Parietal lobe (tissue), 1 donor: ENCODE results near the gene CBR3. TPM values are rescaled to one million over a fixed set of nuclear protein-coding genes. Genes with fewer than 3 reads are reported as not detected.

Source experiments
- total RNA-seq: library from RNA; depleted of rRNA; stranded (reverse); fragments of >200 nt; gene quantifications from one replicate; pipeline ENCODE4 v1.2.3, GENCODE V29; 2014

CBR3 gene
- 2.8 TPM for total RNA-seq

DNA sequence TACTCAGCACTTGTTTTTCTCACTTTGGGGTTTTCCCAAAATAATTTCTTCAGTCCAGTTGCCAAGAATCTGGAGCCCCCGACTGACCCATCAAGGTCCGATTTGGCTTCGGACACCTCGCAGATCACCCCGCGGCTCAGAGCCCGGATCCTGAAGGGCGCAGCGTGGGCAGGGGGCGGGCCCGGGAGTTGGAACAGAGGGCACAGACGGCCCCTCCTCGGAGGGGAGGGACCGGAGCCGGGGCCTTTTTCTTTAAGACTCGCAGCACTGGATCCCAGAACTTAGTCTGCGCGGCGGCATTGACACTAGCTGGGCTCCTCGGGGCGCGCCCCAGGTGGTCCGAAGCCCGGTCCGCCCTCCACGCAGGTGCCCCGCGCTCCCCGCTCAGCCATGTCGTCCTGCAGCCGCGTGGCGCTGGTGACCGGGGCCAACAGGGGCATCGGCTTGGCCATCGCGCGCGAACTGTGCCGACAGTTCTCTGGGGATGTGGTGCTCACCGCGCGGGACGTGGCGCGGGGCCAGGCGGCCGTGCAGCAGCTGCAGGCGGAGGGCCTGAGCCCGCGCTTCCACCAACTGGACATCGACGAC, at the start of gene CBR3:
TSS of gene CBR3 (plus strand) at position 277 of the 588 bp plus-strand sequence. CDS start at position 391, 114 bp downstream.

DNA sequence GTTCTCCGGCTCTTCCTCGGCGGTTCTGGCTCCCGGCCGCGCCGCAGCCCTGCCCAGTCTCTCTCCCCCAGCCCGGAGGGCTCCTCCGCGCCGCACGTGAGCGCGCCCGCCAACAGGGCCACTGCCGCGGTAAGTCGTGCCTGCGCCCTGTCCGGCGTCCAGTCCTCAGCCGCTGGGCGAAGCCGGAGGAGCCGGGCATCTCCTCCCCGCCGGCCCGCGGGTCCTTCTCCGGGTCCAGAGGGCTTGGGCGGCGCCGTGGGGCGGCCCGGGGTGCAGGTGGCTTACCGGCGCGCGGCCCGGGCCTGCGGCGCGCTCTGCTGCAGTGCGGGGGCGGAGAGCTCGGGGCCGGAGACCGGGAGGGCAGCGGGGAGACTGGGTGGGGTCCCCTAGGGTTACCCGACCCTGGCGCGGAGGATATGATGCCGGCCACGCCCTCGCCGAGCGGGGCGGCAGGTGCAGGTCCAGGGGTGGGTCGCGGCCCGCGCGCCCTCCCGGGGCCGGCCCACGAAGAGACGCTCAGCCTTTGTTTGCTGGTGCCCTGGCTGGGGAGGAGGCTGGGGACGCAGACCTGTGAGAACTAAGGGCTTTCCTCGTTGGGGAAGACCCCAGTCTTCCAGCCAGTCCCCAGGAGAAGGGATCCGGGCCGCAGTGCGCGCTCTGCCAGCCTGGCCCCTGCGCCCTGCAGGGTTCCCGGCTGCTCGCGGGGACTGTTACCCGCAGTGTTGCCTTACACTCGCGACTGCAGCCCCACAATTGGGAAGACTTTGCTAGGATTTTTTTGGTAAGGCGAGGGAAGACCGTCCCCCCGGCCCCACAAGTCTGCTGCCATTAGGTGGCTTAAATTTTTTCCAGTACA, 22.2 kb downstream of the CBR3 start, which contains the start of gene DOP1B:
TSS of gene DOP1B (plus strand) at position 10 of the 856 bp plus-strand sequence. CDS start 7,910 bp downstream, outside the sequence.

Other genes with a start within 250 kb of the CBR3 start
- 39.1 TPM for gene SETD4, start 74.6 kb upstream of the CBR3 start, total RNA-seq
- gene CBR1, start 65.1 kb upstream of the CBR3 start, total RNA-seq = 22.8 TPM
- gene DOP1B, start 21.7 kb downstream of the CBR3 start, total RNA-seq = 72.0 TPM
- gene MORC3, start 185.1 kb downstream of the CBR3 start, total RNA-seq = 124 TPM